BLaER1 treated with 17β-estradiol and CSF1 and Interleukin-3, amounts not matched to agents 10 nM and 100 nM (cell line): ENCODE results near the gene BDNF.

Experiments used
- H3K27ac ChIP-seq, 11 experiments: shearing (Covaris generic); formaldehyde crosslinking; 2 replicates each; pipeline ENCODE4 v1.8.1; 2022
- H3K27me3 ChIP-seq, 11 experiments: shearing (Covaris generic); formaldehyde crosslinking; 2 replicates each; pipeline ENCODE4 v1.8.1; 2022
- H3K36me3 ChIP-seq, 11 experiments: shearing (Covaris generic); formaldehyde crosslinking; 2 replicates each; pipeline ENCODE4 v1.8.1; 2022
- H3K4me1 ChIP-seq, 10 experiments: shearing (Covaris generic); formaldehyde crosslinking; 2 replicates each; pipeline ENCODE4 v1.8.1; 2022
- H3K4me2 ChIP-seq, 11 experiments: shearing (Covaris generic); formaldehyde crosslinking; 2 replicates each; pipeline ENCODE4 v1.8.1; 2022
- H3K4me3 ChIP-seq, 10 experiments: shearing (Covaris generic); formaldehyde crosslinking; 2 replicates each; pipeline ENCODE4 v1.8.1; 2022
- H3K9ac ChIP-seq, 11 experiments: shearing (Covaris generic); formaldehyde crosslinking; 2 replicates each; pipeline ENCODE4 v1.8.1; 2022
- H3K9me3 ChIP-seq, 11 experiments: shearing (Covaris generic); formaldehyde crosslinking; replicated peaks in 1 of 11; 2 replicates each; pipeline ENCODE4 v1.8.1; 2022
- H4K20me1 ChIP-seq, 11 experiments: shearing (Covaris generic); formaldehyde crosslinking; 2 replicates each; pipeline ENCODE4 v1.8.1; 2022
- Cebpa-rat ChIP-seq, 11 experiments: shearing (Covaris generic); IDR thresholded peaks; 2 replicates each; pipeline ENCODE4 v1.8.1; 2022

The BDNF gene

GRCh38 chr11:27625347-27625912 is 74.8 kb downstream of the BDNF start:
- no peak overlapping the region for H3K27ac ChIP-seq
- TF ChIP-seq Cebpa-rat (IDR thresholded peaks at IDR 0.05): no peak

GRCh38 chr11:27623945-27624523 is 76.2 kb downstream of the BDNF start:
- H3K9me3 ChIP-seq: no peaks in the 10 kb centered on the region
- peaks cover 3 to 17% (median 15%) of the 10 kb centered on the region in 10 experiments; a peak in 19 of 20 replicates for H3K4me1 ChIP-seq
- no peak overlapping the region for H3K4me3 ChIP-seq
- no peaks in the 10 kb centered on the region for H3K27me3 ChIP-seq
- H3K36me3 ChIP-seq: no peaks in the 10 kb centered on the region
- no peak overlapping the region for H3K9ac ChIP-seq
- no peaks in the 10 kb centered on the region; a peak in 1 of 22 replicates for H4K20me1 ChIP-seq
- H3K27ac ChIP-seq: no peak overlapping the region
- H3K4me2 ChIP-seq: no peak overlapping the region
- no peak for TF ChIP-seq Cebpa-rat (IDR thresholded peaks at IDR 0.05)

More at GRCh38 chr11:27625347-27625912, 74.8 kb downstream of the BDNF start:
- no peaks in the 10 kb centered on the region for H3K9me3 ChIP-seq
- no peaks in the 10 kb centered on the region for H3K27me3 ChIP-seq
- peaks cover 0 to 15% (median 9%) of the 10 kb centered on the region in 10 experiments; a peak in 14 of 20 replicates for H3K4me1 ChIP-seq
- no peaks in the 10 kb centered on the region; a peak in 1 of 22 replicates for H4K20me1 ChIP-seq
- no peaks in the 10 kb centered on the region for H3K36me3 ChIP-seq
- peak overlapping the region in 8 of 11 experiments; percentile 10 to 66 (median 38); a peak in 14 of 22 replicates for H3K4me2 ChIP-seq
- H3K9ac ChIP-seq: no peak overlapping the region
- no peak overlapping the region for H3K4me3 ChIP-seq

- Histone ChIP-seq H3K9me3 (no peaks in the 10 kb centered on the region), H3K9ac (no peak overlapping the region), H4K20me1 (no peaks in the 10 kb centered on the region; a peak in 1 of 22 replicates), H3K36me3 (no peaks in the 10 kb centered on the region), H3K4me2 (no peak overlapping the region), H3K4me1 (peaks cover 10 to 29% (median 23%) of the 10 kb centered on the region in 10 experiments; a peak in 19 of 20 replicates), H3K27me3 (no peaks in the 10 kb centered on the region), H3K4me3 (no peak overlapping the region), H3K27ac (no peak overlapping the region)
- no peak for TF ChIP-seq Cebpa-rat (IDR thresholded peaks at IDR 0.05)
Observed at GRCh38 chr11:27622541-27623300, 77.5 kb downstream of the BDNF start.

GRCh38 chr11:27621405-27622161 is 78.7 kb downstream of the BDNF start:
- no peaks in the 10 kb centered on the region for H3K9me3 ChIP-seq
- no peaks in the 10 kb centered on the region for H3K27me3 ChIP-seq
- H3K36me3 ChIP-seq: no peaks in the 10 kb centered on the region
- H3K4me3 ChIP-seq: no peak overlapping the region
- peaks cover 10 to 29% (median 23%) of the 10 kb centered on the region in 10 experiments; a peak in 19 of 20 replicates for H3K4me1 ChIP-seq
- no peak overlapping the region for H3K27ac ChIP-seq
- no peak for TF ChIP-seq Cebpa-rat (IDR thresholded peaks at IDR 0.05)
- H4K20me1 ChIP-seq: no peaks in the 10 kb centered on the region; a peak in 1 of 22 replicates
- H3K9ac ChIP-seq: no peak overlapping the region
- no peak overlapping the region for H3K4me2 ChIP-seq

- peaks cover 2 to 21% (median 15%) of the 10 kb centered on the region in 10 experiments; a peak in 19 of 20 replicates for H3K4me1 ChIP-seq
- H3K27ac ChIP-seq: peak overlapping the region in 2 of 11 experiments; percentile 42 to 67; a peak in 2 of 22 replicates
- no peak for TF ChIP-seq Cebpa-rat (IDR thresholded peaks at IDR 0.05)
- no peak overlapping the region for H3K9ac ChIP-seq
- peak overlapping the region in 5 of 11 experiments; percentile 28 to 60 (median 48); a peak in 5 of 22 replicates for H3K4me2 ChIP-seq
- no peak overlapping the region for H3K4me3 ChIP-seq
- no peaks in the 10 kb centered on the region for H3K27me3 ChIP-seq
- no peaks in the 10 kb centered on the region for H3K9me3 ChIP-seq
- H3K36me3 ChIP-seq: no peaks in the 10 kb centered on the region
- H4K20me1 ChIP-seq: no peaks in the 10 kb centered on the region; a peak in 1 of 22 replicates
Observed at GRCh38 chr11:27619763-27620335, 80.4 kb downstream of the BDNF start.

DNA sequence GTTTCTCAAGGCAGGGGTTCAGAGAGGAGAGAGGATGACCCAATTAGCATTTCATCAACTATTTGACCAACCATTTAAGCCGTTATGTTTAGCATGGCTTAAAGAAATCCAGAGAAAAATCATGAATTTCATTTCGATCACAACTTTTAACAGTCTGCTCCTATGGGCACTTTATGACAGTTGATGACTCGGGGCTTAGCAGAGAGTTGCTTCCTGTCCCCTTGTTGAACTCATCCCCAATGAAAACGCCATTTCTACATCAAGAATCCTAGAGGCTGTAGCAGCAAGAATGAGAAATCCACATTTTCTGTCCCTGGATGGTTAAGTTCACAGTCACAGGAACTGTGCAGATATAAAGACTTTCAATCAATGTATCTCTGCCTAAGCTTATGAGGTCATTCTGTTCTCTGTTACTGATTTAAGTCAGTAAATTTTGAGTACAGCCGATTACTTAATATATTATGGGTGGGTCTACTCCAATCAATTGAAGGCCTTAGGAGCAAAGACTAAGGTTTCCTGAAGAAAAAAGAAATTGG is 81.1 kb downstream of the BDNF start:
- H3K9ac ChIP-seq: no peak overlapping the region
- H3K36me3 ChIP-seq: no peaks in the 10 kb centered on the region
- no peaks in the 10 kb centered on the region; a peak in 1 of 22 replicates for H4K20me1 ChIP-seq
- peak overlapping the region in 10 of 11 experiments; percentile 0 to 60 (median 36); a peak in 17 of 22 replicates for H3K4me2 ChIP-seq
- H3K4me3 ChIP-seq: no peak overlapping the region
- no peaks in the 10 kb centered on the region for H3K9me3 ChIP-seq
- H3K27me3 ChIP-seq: no peaks in the 10 kb centered on the region
- TF ChIP-seq Cebpa-rat (IDR thresholded peaks at IDR 0.05): no peak
- peak overlapping the region in 6 of 11 experiments; percentile 12 to 67 (median 32); a peak in 9 of 22 replicates for H3K27ac ChIP-seq
- peaks cover 0 to 19% (median 14%) of the 10 kb centered on the region in 10 experiments; a peak in 14 of 20 replicates for H3K4me1 ChIP-seq

- no peak for TF ChIP-seq Cebpa-rat (IDR thresholded peaks at IDR 0.05)
- Histone ChIP-seq H3K4me3 (no peak overlapping the region), H3K4me1 (peaks cover 0 to 19% (median 14%) of the 10 kb centered on the region in 10 experiments; a peak in 14 of 20 replicates), H3K27ac (peak overlapping the region in 5 of 11 experiments; percentile 12 to 67 (median 42); a peak in 8 of 22 replicates), H3K27me3 (no peaks in the 10 kb centered on the region), H3K9me3 (no peaks in the 10 kb centered on the region), H3K4me2 (peak overlapping the region in 10 of 11 experiments; percentile 0 to 60 (median 36); a peak in 16 of 22 replicates), H4K20me1 (no peaks in the 10 kb centered on the region), H3K9ac (no peak overlapping the region), H3K36me3 (no peaks in the 10 kb centered on the region)
Observed at GRCh38 chr11:27618281-27618915, 81.9 kb downstream of the BDNF start.

DNA sequence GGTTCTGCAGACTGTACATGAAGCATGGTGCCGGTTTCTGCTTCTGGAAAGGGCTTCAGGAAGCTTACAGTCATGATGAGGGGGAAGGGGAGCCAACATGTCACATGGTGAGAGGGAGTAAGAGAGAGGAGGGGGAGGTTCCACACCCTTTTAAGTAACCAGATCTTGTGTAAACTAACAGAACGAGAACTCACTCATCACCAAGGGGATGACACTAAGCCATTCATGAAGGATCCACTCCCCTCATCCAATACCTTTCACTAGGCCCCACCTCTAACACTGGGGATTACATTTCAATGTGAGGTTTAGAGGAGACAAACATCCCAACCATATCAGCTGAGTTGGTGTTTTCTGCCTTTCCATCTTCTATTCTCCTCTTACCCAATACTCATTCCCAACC is 83.5 kb downstream of the BDNF start:
- Histone ChIP-seq H3K27me3 (no peaks in the 10 kb centered on the region), H3K9ac (no peak overlapping the region), H3K4me1 (peaks cover 0 to 19% (median 14%) of the 10 kb centered on the region in 10 experiments; a peak in 14 of 20 replicates), H3K9me3 (no peaks in the 10 kb centered on the region), H3K4me2 (no peak overlapping the region), H3K4me3 (no peak overlapping the region), H4K20me1 (no peaks in the 10 kb centered on the region), H3K36me3 (no peaks in the 10 kb centered on the region), H3K27ac (no peak overlapping the region)
- no peak for TF ChIP-seq Cebpa-rat (IDR thresholded peaks at IDR 0.05)
